ENCODE results near the gene SP3.

- TF ChIP-seq CTCF (optimal IDR thresholded peaks at IDR 0.05 in 1 of 3, IDR thresholded peaks at IDR 0.05 in 1 of 3, conservative IDR thresholded peaks at IDR 0.05 in 1 of 3; ENCODE audit: extremely low read depth in 1 of 3, insufficient read depth in 2 of 3, low read length in 3 of 3) (no peak), EZH2 (IDR thresholded peaks at IDR 0.05; ENCODE audit: low read length) (no peak)
Observed at GRCh38 chr2:173959909-173960308, 5.3 kb downstream of the SP3 start.

Measured in keratinocyte (primary cell).